Measurements from ENCODE around the gene PIM2. TPM values are rescaled to one million over a fixed set of nuclear protein-coding genes. Genes with fewer than 3 reads are reported as not detected.

The PIM2 gene
- total and polyA plus RNA-seq, 2 of the 13 experiments (the other 11 are each of a cell fraction or from before 2014, with no cell fraction given): 14.4 to 15.8 TPM

DNA sequence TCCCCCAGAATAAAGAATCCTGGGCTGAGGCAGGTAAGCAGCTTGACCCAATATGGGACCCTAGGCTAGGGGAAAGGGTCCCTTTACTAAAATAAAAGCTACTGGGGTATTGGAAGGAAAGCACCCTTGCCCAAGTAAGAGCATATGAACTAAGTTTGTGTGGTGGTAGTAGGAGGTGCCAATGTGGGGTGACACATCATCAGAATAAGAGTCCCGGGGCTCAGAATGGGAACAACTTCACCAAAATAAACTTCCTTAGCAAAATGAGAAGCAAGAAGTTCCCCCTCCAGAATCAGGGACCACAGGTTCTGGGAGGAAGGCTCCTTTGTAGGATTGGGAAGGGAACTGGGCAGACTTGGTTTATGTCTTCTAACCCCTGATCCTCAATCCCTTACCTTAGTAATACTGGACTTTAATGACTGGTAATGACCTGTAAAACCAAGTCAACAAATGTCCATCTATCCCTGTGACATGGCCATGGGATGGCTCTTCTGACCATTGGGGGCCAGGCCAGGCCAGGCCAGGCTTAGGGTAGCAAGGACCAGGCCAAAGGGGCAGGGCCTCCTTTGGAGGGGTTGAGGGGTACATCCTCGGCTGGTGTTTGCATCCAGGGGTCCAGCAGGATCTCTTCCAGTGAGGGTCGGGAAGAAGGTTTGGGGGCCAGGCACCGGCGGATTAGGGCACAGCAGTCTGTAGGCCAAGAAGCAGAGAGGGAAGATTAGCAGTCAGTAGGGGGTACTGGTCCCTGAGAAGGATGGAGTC is 5.0 kb downstream of the PIM2 start (continued):
- TF ChIP-seq, protein P1, sequence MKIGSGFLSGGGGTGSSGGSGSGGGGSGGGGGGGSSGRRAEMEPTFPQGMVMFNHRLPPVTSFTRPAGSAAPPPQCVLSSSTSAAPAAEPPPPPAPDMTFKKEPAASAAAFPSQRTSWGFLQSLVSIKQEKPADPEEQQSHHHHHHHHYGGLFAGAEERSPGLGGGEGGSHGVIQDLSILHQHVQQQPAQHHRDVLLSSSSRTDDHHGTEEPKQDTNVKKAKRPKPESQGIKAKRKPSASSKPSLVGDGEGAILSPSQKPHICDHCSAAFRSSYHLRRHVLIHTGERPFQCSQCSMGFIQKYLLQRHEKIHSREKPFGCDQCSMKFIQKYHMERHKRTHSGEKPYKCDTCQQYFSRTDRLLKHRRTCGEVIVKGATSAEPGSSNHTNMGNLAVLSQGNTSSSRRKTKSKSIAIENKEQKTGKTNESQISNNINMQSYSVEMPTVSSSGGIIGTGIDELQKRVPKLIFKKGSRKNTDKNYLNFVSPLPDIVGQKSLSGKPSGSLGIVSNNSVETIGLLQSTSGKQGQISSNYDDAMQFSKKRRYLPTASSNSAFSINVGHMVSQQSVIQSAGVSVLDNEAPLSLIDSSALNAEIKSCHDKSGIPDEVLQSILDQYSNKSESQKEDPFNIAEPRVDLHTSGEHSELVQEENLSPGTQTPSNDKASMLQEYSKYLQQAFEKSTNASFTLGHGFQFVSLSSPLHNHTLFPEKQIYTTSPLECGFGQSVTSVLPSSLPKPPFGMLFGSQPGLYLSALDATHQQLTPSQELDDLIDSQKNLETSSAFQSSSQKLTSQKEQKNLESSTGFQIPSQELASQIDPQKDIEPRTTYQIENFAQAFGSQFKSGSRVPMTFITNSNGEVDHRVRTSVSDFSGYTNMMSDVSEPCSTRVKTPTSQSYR (CRISPR knock-in tag; IDR thresholded peaks at IDR 0.05; ENCODE audit: borderline replicate concordance): no peak
- TF ChIP-seq IRX3 (CRISPR knock-in tag; IDR thresholded peaks at IDR 0.05; ENCODE audit: borderline replicate concordance, low read depth) (no peak), PAWR (CRISPR knock-in tag; IDR thresholded peaks at IDR 0.05; ENCODE audit: borderline replicate concordance) (no peak), ZNF17 (CRISPR knock-in tag; IDR thresholded peaks at IDR 0.05) (no peak), NCOA1 (CRISPR knock-in tag; IDR thresholded peaks at IDR 0.05) (no peak)
- TF ChIP-seq, protein P2, sequence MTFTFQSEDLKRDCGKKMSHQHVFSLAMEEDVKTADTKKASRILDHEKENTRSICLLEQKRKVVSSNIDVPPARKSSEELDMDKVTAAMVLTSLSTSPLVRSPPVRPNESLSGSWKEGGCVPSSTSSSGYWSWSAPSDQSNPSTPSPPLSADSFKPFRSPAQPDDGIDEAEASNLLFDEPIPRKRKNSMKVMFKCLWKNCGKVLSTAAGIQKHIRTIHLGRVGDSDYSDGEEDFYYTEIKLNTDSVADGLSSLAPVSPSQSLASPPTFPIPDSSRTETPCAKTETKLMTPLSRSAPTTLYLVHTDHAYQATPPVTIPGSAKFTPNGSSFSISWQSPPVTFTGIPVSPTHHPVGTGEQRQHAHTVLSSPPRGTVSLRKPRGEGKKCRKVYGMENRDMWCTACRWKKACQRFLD (CRISPR knock-in tag; IDR thresholded peaks at IDR 0.05; ENCODE audit: borderline replicate concordance): no peak
- TF ChIP-seq, protein P3, sequence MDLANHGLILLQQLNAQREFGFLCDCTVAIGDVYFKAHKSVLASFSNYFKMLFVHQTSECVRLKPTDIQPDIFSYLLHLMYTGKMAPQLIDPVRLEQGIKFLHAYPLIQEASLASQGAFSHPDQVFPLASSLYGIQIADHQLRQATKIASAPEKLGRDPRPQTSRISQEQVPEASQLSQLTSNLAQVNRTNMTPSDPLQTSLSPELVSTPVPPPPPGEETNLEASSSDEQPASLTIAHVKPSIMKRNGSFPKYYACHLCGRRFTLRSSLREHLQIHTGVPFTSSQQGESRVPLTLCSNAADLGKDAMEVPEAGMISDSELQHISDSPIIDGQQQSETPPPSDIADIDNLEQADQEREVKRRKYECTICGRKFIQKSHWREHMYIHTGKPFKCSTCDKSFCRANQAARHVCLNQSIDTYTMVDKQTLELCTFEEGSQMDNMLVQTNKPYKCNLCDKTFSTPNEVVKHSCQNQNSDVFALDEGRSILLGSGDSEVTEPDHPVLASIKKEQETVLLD (CRISPR knock-in tag; IDR thresholded peaks at IDR 0.05; ENCODE audit: low read depth): no peak
- TF ChIP-seq, protein P4, sequence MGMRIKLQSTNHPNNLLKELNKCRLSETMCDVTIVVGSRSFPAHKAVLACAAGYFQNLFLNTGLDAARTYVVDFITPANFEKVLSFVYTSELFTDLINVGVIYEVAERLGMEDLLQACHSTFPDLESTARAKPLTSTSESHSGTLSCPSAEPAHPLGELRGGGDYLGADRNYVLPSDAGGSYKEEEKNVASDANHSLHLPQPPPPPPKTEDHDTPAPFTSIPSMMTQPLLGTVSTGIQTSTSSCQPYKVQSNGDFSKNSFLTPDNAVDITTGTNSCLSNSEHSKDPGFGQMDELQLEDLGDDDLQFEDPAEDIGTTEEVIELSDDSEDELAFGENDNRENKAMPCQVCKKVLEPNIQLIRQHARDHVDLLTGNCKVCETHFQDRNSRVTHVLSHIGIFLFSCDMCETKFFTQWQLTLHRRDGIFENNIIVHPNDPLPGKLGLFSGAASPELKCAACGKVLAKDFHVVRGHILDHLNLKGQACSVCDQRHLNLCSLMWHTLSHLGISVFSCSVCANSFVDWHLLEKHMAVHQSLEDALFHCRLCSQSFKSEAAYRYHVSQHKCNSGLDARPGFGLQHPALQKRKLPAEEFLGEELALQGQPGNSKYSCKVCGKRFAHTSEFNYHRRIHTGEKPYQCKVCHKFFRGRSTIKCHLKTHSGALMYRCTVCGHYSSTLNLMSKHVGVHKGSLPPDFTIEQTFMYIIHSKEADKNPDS (CRISPR knock-in tag; IDR thresholded peaks at IDR 0.05): no peak
- TF ChIP-seq, protein P5, sequence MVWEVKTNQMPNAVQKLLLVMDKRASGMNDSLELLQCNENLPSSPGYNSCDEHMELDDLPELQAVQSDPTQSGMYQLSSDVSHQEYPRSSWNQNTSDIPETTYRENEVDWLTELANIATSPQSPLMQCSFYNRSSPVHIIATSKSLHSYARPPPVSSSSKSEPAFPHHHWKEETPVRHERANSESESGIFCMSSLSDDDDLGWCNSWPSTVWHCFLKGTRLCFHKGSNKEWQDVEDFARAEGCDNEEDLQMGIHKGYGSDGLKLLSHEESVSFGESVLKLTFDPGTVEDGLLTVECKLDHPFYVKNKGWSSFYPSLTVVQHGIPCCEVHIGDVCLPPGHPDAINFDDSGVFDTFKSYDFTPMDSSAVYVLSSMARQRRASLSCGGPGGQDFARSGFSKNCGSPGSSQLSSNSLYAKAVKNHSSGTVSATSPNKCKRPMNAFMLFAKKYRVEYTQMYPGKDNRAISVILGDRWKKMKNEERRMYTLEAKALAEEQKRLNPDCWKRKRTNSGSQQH (CRISPR knock-in tag; IDR thresholded peaks at IDR 0.05; ENCODE audit: low read depth): no peak
- TF ChIP-seq, protein P6, sequence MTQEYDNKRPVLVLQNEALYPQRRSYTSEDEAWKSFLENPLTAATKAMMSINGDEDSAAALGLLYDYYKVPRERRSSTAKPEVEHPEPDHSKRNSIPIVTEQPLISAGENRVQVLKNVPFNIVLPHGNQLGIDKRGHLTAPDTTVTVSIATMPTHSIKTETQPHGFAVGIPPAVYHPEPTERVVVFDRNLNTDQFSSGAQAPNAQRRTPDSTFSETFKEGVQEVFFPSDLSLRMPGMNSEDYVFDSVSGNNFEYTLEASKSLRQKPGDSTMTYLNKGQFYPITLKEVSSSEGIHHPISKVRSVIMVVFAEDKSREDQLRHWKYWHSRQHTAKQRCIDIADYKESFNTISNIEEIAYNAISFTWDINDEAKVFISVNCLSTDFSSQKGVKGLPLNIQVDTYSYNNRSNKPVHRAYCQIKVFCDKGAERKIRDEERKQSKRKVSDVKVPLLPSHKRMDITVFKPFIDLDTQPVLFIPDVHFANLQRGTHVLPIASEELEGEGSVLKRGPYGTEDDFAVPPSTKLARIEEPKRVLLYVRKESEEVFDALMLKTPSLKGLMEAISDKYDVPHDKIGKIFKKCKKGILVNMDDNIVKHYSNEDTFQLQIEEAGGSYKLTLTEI (CRISPR knock-in tag; conservative IDR thresholded peaks at IDR 0.05): no peak

Measured in HepG2 (cell line).